Stimulated activated naive CD8-positive, alpha-beta T cell treated with anti-CD3 and anti-CD28 coated beads, Interleukin-15, Interleukin-2, amounts not matched to agents 100 ng/mL and 50 ng/mL, for 24 hours (primary cell): Measurements from ENCODE around the gene RACGAP1.

Experiments
- H3K27ac Mint-ChIP-seq: one replicate; pipeline ENCODE4 v1.8.0; 2021; ENCODE audit warnings: mild to moderate bottlenecking, mixed read lengths
- H3K27me3 Mint-ChIP-seq: one replicate; pipeline ENCODE4 v1.8.0; 2021; ENCODE audit warnings: mixed read lengths
- H3K36me3 Mint-ChIP-seq: one replicate; pipeline ENCODE4 v1.8.0; 2021; ENCODE audit warnings: low read depth, mixed read lengths
- H3K4me1 Mint-ChIP-seq: one replicate; pipeline ENCODE4 v1.8.0; 2021; ENCODE audit warnings: low read depth, mixed read lengths
- H3K4me3 Mint-ChIP-seq: one replicate; pipeline ENCODE4 v1.8.0; 2021; ENCODE audit warnings: mild to moderate bottlenecking, mixed read lengths
- H3K9me3 Mint-ChIP-seq: one replicate; pipeline ENCODE4 v1.8.0; 2021; ENCODE audit warnings: mixed read lengths

The RACGAP1 gene

DNA sequence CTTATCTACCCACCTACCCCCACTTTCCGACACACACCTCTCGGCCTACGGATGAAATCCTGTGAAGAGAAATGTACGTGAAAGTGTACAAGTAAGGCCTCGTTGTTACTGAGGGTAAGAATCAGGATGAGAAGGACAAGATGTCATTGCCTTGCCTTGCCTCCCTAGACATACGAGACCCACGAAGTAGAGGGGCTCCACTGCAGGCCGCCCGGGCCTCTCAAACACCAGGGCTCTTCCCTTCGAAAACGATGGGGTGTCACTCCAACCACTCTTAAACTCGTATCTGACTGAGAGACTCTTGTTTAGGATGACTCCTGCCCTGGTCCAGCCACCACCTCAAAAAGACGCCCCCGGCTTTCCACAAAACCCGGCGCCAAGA is 498 bp downstream of the RACGAP1 start:
- H3K4me1 Mint-ChIP-seq: peaks cover 32% of the 10 kb centered on the region
- peaks cover 4% of the 10 kb centered on the region for H3K9me3 Mint-ChIP-seq
- H3K36me3 Mint-ChIP-seq: peaks cover 31% of the 10 kb centered on the region
- peak overlapping the region; percentile 97 for H3K27ac Mint-ChIP-seq
- peak overlapping the region; percentile 99 for H3K4me3 Mint-ChIP-seq
- peaks cover 3% of the 10 kb centered on the region for H3K27me3 Mint-ChIP-seq

- H3K4me3 Mint-ChIP-seq: peak overlapping the region; percentile 99
- H3K9me3 Mint-ChIP-seq: peaks cover 4% of the 10 kb centered on the region
- peaks cover 32% of the 10 kb centered on the region for H3K36me3 Mint-ChIP-seq
- H3K27me3 Mint-ChIP-seq: peaks cover 3% of the 10 kb centered on the region
- peak overlapping the region; percentile 97 for H3K27ac Mint-ChIP-seq
- H3K4me1 Mint-ChIP-seq: peaks cover 32% of the 10 kb centered on the region
Observed at GRCh38 chr12:50024227-50024626, 1.1 kb downstream of the RACGAP1 start.

DNA sequence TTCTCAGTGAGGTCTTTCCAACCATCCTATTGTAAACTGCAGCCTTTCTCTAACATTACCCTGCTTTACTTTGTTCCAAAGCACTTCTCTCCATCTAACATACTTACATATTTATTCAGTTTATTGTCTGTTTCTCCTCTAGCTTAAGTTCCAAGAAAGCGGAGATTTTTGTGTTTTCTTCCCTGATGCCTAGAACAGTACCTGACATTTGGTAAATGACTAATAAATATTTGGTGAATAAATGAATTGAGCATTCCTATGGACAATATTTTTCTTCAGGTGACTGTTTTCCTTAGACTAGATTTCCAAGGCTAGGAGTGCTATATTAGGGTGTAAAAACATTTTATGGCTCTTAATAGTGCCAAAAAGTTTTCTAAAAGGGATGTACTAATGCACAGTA is 2.4 kb downstream of the RACGAP1 start:
- Mint-ChIP-seq H3K36me3 (peaks cover 41% of the 10 kb centered on the region), H3K4me1 (peaks cover 32% of the 10 kb centered on the region), H3K4me3 (peak overlapping the region; percentile 99), H3K9me3 (peaks cover 4% of the 10 kb centered on the region), H3K27ac (no peak overlapping the region), H3K27me3 (peaks cover 3% of the 10 kb centered on the region)

- H3K4me3 Mint-ChIP-seq: no peak overlapping the region
- H3K4me1 Mint-ChIP-seq: peaks cover 31% of the 10 kb centered on the region
- H3K27ac Mint-ChIP-seq: no peak overlapping the region
- H3K36me3 Mint-ChIP-seq: peaks cover 45% of the 10 kb centered on the region
- no peaks in the 10 kb centered on the region for H3K27me3 Mint-ChIP-seq
- peaks cover 4% of the 10 kb centered on the region for H3K9me3 Mint-ChIP-seq
Observed at GRCh38 chr12:50021031-50021430, 4.3 kb downstream of the RACGAP1 start.

- no peak overlapping the region for H3K27ac Mint-ChIP-seq
- H3K27me3 Mint-ChIP-seq: no peaks in the 10 kb centered on the region
- peaks cover 38% of the 10 kb centered on the region for H3K36me3 Mint-ChIP-seq
- H3K4me3 Mint-ChIP-seq: no peak overlapping the region
- H3K4me1 Mint-ChIP-seq: peaks cover 19% of the 10 kb centered on the region
- no peaks in the 10 kb centered on the region for H3K9me3 Mint-ChIP-seq
Observed at GRCh38 chr12:50019524-50019923, 5.8 kb downstream of the RACGAP1 start.

DNA sequence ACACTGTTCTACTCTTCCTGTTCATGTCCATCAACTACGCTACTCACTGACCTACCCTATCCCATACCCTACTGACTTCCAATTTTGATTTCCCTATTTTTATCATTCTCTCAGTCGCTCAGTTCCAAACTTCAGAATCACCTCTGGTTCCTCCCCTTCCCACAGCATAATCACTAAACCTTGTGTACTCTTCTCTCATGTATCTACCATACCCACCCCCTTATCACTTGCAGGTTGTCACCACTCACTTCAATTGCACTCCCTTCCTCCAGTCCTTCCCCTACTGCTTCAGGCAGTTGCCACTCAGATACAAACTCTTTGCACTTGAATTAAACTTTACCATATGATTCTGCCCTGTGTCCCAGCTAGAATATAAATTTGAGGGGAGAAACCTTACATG is 6.3 kb downstream of the RACGAP1 start:
- Mint-ChIP-seq H3K9me3 (no peaks in the 10 kb centered on the region), H3K36me3 (peaks cover 39% of the 10 kb centered on the region), H3K4me1 (peaks cover 14% of the 10 kb centered on the region), H3K27me3 (no peaks in the 10 kb centered on the region), H3K27ac (no peak overlapping the region), H3K4me3 (no peak overlapping the region)

GRCh38 chr12:50018154-50018553 is 7.1 kb downstream of the RACGAP1 start:
- Mint-ChIP-seq H3K27me3 (no peaks in the 10 kb centered on the region), H3K36me3 (peaks cover 42% of the 10 kb centered on the region), H3K9me3 (no peaks in the 10 kb centered on the region), H3K4me3 (no peak overlapping the region), H3K4me1 (peaks cover 15% of the 10 kb centered on the region), H3K27ac (no peak overlapping the region)

DNA sequence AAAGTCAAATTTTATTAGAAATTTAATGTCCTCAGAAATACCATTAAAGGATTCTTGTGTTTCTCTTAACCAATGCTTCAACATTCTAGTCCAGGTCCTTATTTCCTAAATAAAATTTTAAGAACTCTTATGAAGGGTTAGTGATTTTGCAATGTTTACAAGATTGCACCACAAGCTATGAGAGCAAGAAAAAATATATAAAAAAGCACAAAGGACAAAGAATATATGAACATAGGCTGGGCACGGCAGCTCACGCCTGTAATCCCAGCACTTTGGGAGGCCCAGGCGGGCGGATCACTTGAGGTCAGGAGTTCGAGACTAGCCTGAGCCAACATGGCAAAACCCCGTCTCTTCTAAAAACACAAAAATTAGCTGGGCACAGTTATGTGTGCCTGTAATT is 7.7 kb downstream of the RACGAP1 start:
- peaks cover 38% of the 10 kb centered on the region for H3K36me3 Mint-ChIP-seq
- no peaks in the 10 kb centered on the region for H3K9me3 Mint-ChIP-seq
- H3K27me3 Mint-ChIP-seq: no peaks in the 10 kb centered on the region
- H3K4me1 Mint-ChIP-seq: peaks cover 11% of the 10 kb centered on the region
- no peak overlapping the region for H3K27ac Mint-ChIP-seq
- H3K4me3 Mint-ChIP-seq: no peak overlapping the region

DNA sequence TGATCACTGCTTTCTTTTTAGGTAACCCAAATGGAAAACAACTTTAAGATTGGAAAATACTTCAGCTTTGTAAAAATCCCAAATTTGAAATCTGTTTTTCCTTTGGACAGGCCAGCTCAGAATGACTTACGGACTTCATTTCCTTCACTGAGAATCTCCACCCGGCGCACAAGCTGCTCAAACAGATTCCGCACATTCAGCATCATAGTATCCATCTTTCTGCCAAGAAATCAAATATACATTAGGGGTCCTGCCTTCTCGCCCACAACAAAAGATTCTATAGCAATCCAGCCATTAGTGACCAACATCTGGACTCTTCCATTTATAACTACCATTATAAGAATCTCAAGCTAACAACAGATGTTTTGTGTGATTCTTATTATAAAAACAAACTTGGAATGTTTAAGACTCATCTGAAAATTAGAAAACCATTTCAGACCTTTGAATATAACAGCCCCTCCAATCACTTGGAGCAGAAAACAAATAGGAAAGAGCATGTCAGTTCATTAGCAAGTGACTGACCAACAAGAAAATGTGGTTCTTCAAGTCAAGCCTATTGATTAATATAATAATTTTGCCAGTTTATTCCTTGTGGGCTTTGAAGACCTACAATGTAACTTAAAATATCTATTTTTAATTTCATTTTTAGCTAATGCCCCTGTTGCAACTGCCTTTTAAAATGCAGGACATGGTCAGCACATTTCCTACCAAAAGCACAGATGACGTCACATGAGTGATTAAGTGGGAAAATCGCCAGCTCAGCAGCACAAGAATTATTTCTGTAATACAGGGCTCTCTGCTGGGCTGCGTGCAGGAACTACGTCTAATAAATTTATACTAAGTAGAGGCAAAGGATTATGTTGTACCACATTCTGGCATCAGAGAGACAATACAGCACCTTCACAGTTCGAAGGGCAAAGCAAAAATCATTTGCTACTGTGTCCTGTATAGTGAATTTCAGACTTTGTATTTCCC is 8.5 kb downstream of the RACGAP1 start:
- H3K27me3 Mint-ChIP-seq: no peaks in the 10 kb centered on the region
- H3K9me3 Mint-ChIP-seq: no peaks in the 10 kb centered on the region
- peaks cover 34% of the 10 kb centered on the region for H3K36me3 Mint-ChIP-seq
- no peak overlapping the region for H3K4me3 Mint-ChIP-seq
- H3K27ac Mint-ChIP-seq: no peak overlapping the region
- H3K4me1 Mint-ChIP-seq: peaks cover 9% of the 10 kb centered on the region

GRCh38 chr12:50014342-50014741 is 11.0 kb downstream of the RACGAP1 start:
- Mint-ChIP-seq H3K27ac (no peak overlapping the region), H3K9me3 (no peaks in the 10 kb centered on the region), H3K4me3 (no peak overlapping the region), H3K27me3 (no peaks in the 10 kb centered on the region), H3K36me3 (peaks cover 36% of the 10 kb centered on the region), H3K4me1 (peaks cover 6% of the 10 kb centered on the region)

- Mint-ChIP-seq H3K4me1 (peaks cover 6% of the 10 kb centered on the region), H3K4me3 (no peak overlapping the region), H3K9me3 (no peaks in the 10 kb centered on the region), H3K27ac (no peak overlapping the region), H3K27me3 (no peaks in the 10 kb centered on the region), H3K36me3 (peaks cover 35% of the 10 kb centered on the region)
Observed at GRCh38 chr12:50013361-50014147, 11.7 kb downstream of the RACGAP1 start.

- Mint-ChIP-seq H3K27ac (no peak overlapping the region), H3K4me3 (no peak overlapping the region), H3K27me3 (no peaks in the 10 kb centered on the region), H3K36me3 (peaks cover 56% of the 10 kb centered on the region), H3K9me3 (no peaks in the 10 kb centered on the region), H3K4me1 (no peaks in the 10 kb centered on the region)
Observed at GRCh38 chr12:50006754-50007442, 18.4 kb downstream of the RACGAP1 start.

- Mint-ChIP-seq H3K36me3 (peaks cover 60% of the 10 kb centered on the region), H3K4me3 (no peak overlapping the region), H3K27me3 (no peaks in the 10 kb centered on the region), H3K27ac (no peak overlapping the region), H3K9me3 (no peaks in the 10 kb centered on the region), H3K4me1 (no peaks in the 10 kb centered on the region)
Observed at GRCh38 chr12:50006280-50006679, 19.0 kb downstream of the RACGAP1 start.

DNA sequence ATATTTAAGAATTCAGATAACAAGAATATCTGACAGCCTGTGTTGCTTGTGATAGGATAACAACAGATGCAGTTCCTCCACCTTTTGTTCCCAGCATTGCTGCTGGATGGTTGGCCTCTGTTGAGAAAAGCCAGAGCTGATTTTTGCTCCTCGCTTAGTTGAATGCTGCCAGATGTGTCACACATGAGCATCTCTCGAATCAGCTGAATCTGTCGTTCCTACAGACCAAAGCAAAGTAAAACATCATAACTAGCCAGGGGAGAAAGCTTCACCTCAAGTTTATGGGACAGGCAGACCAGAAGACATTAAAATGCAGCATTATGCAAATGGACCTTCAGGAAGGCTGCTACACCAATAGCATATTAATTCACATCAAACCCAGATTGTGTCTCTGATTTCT is 20.1 kb downstream of the RACGAP1 start:
- no peaks in the 10 kb centered on the region for H3K4me1 Mint-ChIP-seq
- H3K27ac Mint-ChIP-seq: no peak overlapping the region
- H3K4me3 Mint-ChIP-seq: no peak overlapping the region
- no peaks in the 10 kb centered on the region for H3K9me3 Mint-ChIP-seq
- no peaks in the 10 kb centered on the region for H3K27me3 Mint-ChIP-seq
- peaks cover 71% of the 10 kb centered on the region for H3K36me3 Mint-ChIP-seq

GRCh38 chr12:50004696-50005095 is 20.6 kb downstream of the RACGAP1 start:
- Mint-ChIP-seq H3K27ac (no peak overlapping the region), H3K4me3 (no peak overlapping the region), H3K36me3 (peaks cover 69% of the 10 kb centered on the region), H3K27me3 (no peaks in the 10 kb centered on the region), H3K4me1 (no peaks in the 10 kb centered on the region), H3K9me3 (no peaks in the 10 kb centered on the region)
